ENCODE measurements around the gene ARL5B.
"Not testable (repeated sequence)": the region's sequence is repeated elsewhere in the genome, so short reads cannot be mapped to it uniquely, and the experiment has no call there.

ARL5B gene, protein sequence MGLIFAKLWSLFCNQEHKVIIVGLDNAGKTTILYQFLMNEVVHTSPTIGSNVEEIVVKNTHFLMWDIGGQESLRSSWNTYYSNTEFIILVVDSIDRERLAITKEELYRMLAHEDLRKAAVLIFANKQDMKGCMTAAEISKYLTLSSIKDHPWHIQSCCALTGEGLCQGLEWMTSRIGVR

DNA sequence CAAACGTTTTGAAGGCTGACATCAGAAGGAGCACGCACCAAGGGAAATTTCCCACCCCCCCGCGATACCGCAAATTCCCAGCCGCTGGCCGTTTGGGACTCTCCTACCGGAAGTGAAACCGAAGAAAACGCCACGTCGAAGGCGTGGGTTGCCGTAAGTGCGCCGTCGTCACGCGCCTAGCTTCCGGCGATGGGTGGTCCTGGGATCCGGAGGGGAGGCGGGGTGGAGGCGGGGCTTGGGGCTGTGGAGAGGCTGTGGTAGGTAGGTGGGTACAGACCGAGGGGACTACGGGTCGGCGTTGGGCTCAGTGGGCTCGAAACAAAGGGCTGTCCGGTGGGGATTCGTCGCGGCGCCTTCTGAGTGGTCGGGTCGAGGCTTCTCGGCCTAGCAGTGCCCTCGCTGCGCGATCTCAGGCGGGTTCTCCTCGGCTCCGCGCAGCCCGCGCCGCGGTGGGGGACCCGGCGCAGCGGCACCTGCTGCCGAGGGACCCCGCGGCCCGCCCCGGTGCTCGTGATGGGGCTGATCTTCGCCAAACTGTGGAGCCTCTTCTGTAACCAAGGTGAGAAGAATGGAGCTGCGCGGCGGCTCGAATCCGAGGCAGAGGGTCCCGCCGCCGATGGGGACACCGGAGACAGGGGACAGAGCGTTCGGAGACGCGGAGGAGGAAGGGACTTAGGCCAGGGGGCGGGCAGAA lies at the start of gene ARL5B:
ARL5B (plus strand) TSS at position 307 of the 694 bp plus-strand sequence; CDS start at position 514, 207 bp downstream.
- in situ Hi-C loops (cut with MboI; ENCODE audit: low sequenced_read_pairs), result no loop called here

DNA sequence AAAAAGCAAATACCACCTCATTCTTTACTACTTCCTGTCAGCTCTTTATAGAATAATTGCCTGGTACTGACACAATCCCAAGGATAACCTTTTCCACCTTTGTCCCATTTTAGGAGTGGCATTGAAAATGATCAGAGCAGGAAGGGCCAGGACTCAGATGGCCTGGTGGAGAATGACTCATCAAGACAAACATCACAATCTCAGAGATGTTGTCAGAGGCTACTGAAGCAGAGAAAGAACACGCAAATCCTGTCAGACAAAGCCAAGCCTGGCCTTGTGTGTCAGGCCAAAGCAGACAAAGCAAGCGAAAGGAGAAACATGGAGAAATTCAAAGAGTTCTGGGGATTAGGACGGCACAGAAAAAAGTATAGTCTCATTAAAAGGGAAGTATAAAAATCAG lies 48.7 kb upstream of the ARL5B start:
- in situ Hi-C loops (cut with MboI; ENCODE audit: low sequenced_read_pairs), result no loop called here

- in situ Hi-C loops (cut with MboI; ENCODE audit: low sequenced_read_pairs), result no loop called here
Observed at GRCh38 chr10:18611168-18611567, 48.1 kb upstream of the ARL5B start.

DNA sequence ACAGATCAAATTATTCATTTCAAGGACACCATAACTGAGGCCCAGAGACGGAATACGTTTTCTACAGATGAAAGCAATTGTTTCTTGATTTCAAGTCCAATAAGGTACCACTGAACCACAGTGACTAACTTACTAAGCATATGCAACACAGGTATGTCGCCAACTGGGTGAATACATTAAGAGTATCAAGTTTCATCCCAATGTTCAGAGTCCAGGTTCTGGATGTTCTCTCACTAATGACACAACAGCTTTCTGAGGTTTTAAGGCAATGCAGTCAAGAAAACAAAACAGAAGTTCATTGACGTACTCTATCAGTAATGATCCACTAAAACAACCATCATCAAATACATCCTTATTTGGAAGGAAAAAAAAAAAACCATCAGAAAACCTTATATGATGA lies 43.6 kb upstream of the ARL5B start:
- in situ Hi-C loops (cut with MboI; ENCODE audit: low sequenced_read_pairs), result no loop called here

DNA sequence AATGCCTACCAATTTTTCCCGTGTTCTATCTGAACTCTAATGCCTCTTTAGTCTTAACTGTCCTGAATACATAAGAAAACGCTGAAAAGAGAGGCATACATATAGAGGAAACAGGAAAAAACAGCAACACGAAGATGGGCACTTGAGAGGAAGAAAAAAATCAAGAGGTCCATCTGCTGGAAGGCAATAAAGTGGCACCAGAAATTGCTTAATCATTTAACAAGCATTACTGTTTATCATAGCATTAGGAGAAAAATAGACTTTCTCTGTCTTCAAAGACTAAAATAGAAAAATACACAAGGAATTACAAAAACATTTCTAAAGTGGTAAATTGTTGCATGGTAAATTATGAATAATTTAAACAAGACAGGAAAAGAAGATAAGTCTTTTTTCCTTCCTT lies 42.9 kb upstream of the ARL5B start:
- in situ Hi-C loops (cut with MboI; ENCODE audit: low sequenced_read_pairs), result no loop called here

DNA sequence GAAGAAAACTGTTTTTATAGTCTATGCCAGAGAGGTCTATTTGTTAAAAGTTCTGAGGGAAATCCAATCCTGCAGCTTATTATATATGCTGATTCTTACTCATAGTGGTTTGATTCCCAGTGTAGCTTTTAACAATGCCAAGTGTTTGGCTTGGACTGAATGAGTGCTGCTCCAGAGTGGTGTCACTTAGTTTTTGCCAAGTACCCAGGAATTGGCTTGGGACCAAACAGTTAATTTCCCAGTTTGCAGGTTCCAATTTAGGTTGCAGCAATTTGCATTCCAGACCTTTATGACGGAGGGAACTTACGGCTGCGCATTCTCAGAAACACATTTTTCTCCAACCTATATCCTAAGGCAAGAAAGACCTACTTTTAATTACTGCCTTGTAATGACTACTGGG lies 40.2 kb upstream of the ARL5B start:
- in situ Hi-C loops (cut with MboI; ENCODE audit: low sequenced_read_pairs), result no loop called here

DNA sequence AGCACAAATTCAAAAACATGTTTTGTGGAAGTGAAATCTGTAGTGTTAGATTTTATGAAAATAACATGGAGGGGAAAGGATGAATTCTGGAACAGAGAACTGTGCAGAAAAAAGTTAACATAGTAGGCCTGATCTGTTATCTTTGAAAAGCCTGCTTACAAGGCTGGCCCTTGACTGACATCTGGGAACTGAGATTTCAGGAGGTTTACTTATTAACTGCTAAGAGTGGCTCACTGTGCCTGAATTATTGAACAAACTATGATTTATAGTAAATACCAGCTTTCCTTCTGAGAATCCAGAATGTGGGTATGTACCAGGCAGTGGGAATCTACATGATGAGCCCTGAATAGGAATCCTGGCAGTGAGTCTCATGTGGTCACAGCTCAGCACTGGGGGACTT lies 38.4 kb upstream of the ARL5B start:
- in situ Hi-C loops (cut with MboI; ENCODE audit: low sequenced_read_pairs), result no loop called here

DNA sequence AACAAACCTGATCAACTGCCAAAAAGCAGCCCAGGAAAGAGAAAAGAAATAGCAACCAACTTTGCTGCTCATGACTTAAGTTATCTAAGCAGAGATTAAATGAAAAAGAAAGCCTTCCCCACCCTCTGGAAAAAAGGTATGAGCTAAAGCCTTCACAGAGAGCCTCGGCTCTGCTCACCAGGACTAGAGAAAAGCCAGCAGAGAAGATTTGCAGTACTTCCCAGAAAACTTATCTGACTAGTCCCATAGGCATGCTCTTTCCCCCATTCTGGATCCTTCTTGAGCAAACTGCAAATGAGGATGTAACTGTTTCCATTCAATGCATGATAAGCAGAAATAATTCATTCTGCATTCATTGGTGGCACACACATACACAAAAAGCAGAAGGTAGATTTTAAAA lies 35.6 kb upstream of the ARL5B start:
- in situ Hi-C loops (cut with MboI; ENCODE audit: low sequenced_read_pairs), result not testable (repeated sequence)

DNA sequence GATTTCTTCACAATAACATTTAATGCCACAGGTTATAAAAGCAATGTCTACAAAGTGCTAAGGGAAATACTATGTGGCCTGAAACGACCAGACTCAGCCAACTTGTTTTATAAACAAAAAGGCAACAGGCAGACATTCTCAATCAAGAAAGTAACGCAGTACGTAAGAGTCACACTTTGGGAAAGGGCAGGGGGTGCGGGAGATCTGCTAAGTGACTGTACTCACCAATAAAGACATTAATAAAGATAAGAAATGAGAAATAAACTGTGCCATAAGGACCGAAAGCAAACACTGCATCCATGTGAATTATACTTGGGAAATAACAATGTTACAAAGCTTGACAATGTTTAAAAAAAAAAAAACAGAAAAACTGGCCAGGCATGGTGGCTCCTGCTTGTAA lies 33.3 kb upstream of the ARL5B start:
- in situ Hi-C loops (cut with MboI; ENCODE audit: low sequenced_read_pairs), result no loop called here

DNA sequence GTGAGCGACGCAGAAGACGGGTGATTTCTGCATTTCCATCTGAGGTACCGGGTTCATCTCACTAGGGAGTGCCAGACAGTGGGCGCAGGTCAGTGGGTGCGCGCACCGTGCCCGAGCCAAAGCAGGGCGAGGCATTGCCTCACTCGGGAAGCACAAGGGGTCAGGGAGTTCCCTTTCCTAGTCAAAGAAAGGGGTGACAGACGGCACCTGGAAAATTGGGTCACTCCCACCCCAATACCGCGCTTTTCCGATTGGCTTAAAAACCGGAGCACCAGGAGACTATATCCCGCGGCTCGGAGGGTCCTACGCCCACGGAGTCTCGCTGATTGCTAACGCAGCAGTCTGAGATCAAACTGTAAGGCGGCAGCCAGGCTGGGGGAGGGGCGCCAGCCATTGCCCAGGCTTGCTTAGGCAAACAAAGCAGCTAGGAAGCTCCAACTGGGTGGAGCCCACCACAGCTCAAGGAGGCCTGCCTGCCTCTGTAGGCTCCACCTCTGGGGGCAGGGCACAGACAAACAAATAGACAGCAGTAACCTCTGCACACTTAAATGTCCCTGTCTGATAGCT lies 31.7 kb upstream of the ARL5B start:
- in situ Hi-C loops (cut with MboI; ENCODE audit: low sequenced_read_pairs), result not testable (repeated sequence)

GRCh38 chr10:18632500-18632899 lies 26.7 kb upstream of the ARL5B start:
- in situ Hi-C loops (cut with MboI; ENCODE audit: low sequenced_read_pairs), result not testable (repeated sequence)

GRCh38 chr10:18635995-18636394 lies 23.2 kb upstream of the ARL5B start:
- in situ Hi-C loops (cut with MboI; ENCODE audit: low sequenced_read_pairs), result no loop called here

- in situ Hi-C loops (cut with MboI; ENCODE audit: low sequenced_read_pairs), result not testable (repeated sequence)
Observed at GRCh38 chr10:18637400-18637799, 21.8 kb upstream of the ARL5B start.

DNA sequence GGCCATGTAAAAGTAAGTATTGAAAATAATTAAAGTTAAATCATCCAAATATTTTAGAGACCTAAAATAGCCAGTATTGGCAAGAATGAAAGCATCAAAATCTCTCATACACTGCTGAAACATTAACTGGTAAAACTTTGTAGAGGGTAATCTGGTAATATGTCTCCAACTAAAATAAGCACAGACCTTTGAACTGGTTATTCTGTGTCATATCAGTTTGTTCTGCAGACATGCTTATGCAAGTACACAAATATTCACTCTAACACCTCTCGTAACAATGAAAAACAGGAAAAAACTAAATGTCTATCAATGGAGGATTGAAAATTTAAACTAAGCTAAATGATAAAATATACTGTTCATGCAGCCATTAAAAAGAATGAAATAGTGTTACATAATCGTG lies 19.5 kb upstream of the ARL5B start:
- in situ Hi-C loops (cut with MboI; ENCODE audit: low sequenced_read_pairs), result not testable (repeated sequence)

- in situ Hi-C loops (cut with MboI; ENCODE audit: low sequenced_read_pairs), result no loop called here
Observed at GRCh38 chr10:18647151-18647550, 12.1 kb upstream of the ARL5B start.

- in situ Hi-C loops (cut with MboI; ENCODE audit: low sequenced_read_pairs), result no loop called here
Observed at GRCh38 chr10:18647945-18648344, 11.3 kb upstream of the ARL5B start.

DNA sequence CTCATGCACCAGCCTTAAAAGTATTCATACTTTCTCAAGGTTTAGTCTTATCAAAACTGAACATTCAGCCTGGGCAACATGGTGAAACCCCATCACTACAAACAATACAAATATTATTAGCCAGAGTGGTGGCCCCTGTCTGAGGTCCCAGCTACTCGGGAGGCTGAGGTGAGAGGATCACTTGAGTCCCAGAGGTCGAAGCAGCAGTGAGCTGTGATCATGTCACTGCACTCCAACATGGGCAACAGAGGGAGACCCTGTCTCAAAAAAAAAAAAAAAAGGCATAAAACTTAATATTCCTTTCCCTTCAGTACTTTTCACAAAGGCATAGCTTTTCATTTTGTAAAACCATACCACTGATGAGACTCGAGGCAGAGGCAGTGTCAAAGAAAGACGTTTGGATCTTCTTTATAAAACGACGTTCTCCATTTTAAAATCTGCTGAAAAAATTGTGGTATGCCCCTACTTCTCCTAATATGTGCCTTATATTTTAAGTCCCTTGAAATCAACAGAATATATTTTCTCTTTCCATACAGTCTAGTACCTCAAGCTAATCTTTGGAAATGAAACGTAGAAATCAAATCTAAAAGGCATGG lies 9.8 kb upstream of the ARL5B start:
- in situ Hi-C loops (cut with MboI; ENCODE audit: low sequenced_read_pairs), result no loop called here

DNA sequence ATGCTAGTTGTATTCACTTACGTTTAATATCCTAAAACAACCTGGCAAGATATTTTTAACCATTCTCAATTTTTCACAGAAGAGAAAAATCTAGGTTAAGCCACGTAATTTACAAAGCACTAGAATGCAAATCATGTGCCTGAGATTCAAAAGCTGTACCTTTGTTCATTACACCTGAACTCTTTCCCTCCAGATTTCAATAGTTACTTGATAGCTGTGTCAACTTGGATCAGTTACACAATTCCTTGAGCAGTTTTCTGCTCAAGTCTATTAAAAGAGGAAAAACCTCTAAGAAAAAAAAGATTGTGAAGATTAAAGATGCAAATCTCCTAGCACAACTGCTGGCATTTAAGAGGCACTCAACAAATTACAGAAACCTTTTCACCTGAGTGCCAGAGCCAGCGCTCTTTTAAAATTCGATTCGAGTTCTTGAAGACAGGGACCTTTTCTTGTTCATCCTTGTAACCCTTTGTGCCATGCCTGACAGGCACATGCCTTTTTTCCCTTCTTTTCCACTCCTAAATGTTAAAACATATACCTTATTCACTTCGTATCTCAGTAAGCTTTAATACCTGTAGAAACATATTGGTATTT lies 8.7 kb upstream of the ARL5B start:
- in situ Hi-C loops (cut with MboI; ENCODE audit: low sequenced_read_pairs), result no loop called here

DNA sequence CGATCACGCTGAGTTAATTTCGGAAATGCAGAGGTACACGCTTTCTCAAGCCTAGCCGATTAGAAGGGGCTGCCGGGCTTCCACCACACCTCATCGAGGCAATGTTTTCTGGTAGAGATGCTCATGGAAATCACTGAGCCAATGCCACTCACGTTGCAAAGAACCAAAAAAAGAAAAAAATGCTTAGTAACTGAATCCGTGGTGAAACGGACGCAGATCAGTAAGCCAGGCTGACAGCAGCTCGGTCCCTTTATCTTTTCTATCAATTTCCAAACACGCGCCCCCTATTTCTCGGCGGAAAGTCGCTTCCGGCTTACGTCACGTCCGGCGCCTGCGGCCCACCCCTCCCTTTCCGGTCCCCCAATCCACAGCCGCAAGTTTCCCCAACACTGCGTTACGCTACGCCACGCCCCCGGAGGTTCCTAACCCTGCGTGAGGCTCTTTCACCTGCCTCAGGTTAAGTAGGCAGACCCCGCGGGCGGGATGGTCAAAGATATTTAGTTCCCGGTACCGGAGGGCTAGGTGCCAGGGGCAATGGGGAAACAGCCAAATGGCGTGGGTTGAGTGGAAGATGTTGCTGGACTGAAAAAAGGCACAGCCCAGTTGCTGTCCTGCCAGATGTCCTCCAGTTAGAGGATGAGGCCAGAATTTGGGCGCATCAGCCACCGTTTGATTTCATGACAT lies 7.8 kb upstream of the ARL5B start, which contains the start of gene NSUN6:
NSUN6 (minus strand) TSS at position 264 of the 684 bp plus-strand sequence. CDS start 384 bp downstream, outside the sequence.
- in situ Hi-C loops (cut with MboI; ENCODE audit: low sequenced_read_pairs), result no loop called here

- in situ Hi-C loops (cut with MboI; ENCODE audit: low sequenced_read_pairs), result no loop called here
Observed at GRCh38 chr10:18653112-18653511, 6.1 kb upstream of the ARL5B start.

DNA sequence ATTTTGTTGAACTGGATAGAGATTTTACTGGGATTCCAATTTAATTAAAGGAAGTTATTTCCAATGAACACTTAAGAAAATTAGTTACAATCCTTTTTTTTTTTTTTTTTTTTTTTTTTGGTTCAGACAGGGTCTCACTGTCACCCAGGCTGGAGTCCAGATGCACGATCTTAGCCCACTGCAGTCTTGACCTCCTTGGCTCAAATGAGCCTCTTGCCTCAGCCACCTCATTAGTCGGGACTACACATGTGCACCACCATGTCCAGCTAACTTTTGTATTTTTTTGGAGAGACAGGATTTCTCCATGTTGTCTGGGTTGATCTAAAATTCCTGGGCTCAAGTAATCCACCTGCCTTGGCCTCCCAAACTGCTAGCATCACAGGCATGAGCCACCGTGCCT lies 2.5 kb upstream of the ARL5B start:
- in situ Hi-C loops (cut with MboI; ENCODE audit: low sequenced_read_pairs), result no loop called here
